Measurements from ENCODE around the gene EYA2.
A peak's percentile ranks its signal among the peaks of the same experiment; 100 is the strongest.

GRCh38 chr20:46954490-46955038 is 59.9 kb downstream of the EYA2 start:
- peak in 1 of 3 donors; percentile 46 for TF ChIP-seq POLR2AphosphoS5 (IDR thresholded peaks at IDR 0.05)
- no peak for TF ChIP-seq CTCF (IDR thresholded peaks at IDR 0.05)

Data from breast epithelium (tissue), 3 donors.